ENCODE data around the gene C20orf204.

- TF ChIP-seq EP300 (IDR thresholded peaks at IDR 0.05; ENCODE audit: borderline replicate concordance) (no peak), NFIC (IDR thresholded peaks at IDR 0.05) (no peak), TAF1 (IDR thresholded peaks at IDR 0.05; ENCODE audit: low read depth) (no peak), CEBPB (IDR thresholded peaks at IDR 0.05) (no peak), EGR1 (IDR thresholded peaks at IDR 0.05) (no peak), YY1 (IDR thresholded peaks at IDR 0.05; ENCODE audit: low read depth) (no peak), RAD21 (IDR thresholded peaks at IDR 0.05; ENCODE audit: low read depth) (no peak), MAX (IDR thresholded peaks at IDR 0.05) (no peak), CREB1 (IDR thresholded peaks at IDR 0.05; ENCODE audit: low read depth) (no peak), ZBTB7A (IDR thresholded peaks at IDR 0.05; ENCODE audit: low read depth) (no peak)
- TF ChIP-seq, protein P1, sequence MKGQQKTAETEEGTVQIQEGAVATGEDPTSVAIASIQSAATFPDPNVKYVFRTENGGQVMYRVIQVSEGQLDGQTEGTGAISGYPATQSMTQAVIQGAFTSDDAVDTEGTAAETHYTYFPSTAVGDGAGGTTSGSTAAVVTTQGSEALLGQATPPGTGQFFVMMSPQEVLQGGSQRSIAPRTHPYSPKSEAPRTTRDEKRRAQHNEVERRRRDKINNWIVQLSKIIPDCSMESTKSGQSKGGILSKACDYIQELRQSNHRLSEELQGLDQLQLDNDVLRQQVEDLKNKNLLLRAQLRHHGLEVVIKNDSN (IDR thresholded peaks at IDR 0.05): no peak
These were observed 39.6 kb downstream of the C20orf204 start for GRCh38 chr20:64075556-64075955.
